GM13977 (cell line): ENCODE measurements around the gene MAP2K6.

Source experiments
- DNase-seq: peaks from one replicate; pipeline ENCODE4 v3.0.0; 2012; ENCODE audit warnings: low spot score
- CTCF ChIP-seq: IDR thresholded peaks from 2 replicates; pipeline ENCODE4 v1.5.1; 2012; ENCODE audit warnings: mild to moderate bottlenecking, control low read depth; ENCODE audit not compliant: insufficient read depth; ENCODE audit errors: extremely low read depth, missing control alignments
- in situ Hi-C: fragments of 300-500 bp; cut with MboI; formaldehyde crosslinking; loops from one replicate; pipeline ENCODE4 v1.12.0; 2022; ENCODE audit warnings: low sequenced_read_pairs, low pct_unique_long_range_greater_than_20kb, mixed read lengths, inconsistent platforms; ENCODE audit not compliant: unreplicated experiment

Gene MAP2K6

DNA sequence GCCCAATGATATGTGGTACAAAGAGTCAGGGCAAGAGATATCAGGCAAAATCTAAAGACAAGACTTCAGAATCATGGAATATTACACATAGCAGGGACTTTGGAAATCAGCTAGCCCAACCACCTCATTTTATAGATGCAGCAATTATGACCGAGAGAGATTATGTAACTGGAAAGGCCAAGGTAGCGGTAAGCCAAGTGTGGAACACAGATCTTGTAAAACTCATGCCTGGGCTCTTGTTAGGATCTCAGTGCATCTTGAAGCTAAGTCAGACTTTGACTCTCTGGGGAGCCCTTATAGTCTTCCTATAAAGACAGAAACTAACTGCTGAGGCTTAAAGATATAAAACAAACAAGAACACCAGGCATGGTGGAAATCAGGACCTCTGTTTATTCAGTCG is 18.6 kb downstream of the MAP2K6 start:
- no peak for TF ChIP-seq CTCF
- in situ Hi-C loops = no loop called here
- no peak for DNase-seq

DNA sequence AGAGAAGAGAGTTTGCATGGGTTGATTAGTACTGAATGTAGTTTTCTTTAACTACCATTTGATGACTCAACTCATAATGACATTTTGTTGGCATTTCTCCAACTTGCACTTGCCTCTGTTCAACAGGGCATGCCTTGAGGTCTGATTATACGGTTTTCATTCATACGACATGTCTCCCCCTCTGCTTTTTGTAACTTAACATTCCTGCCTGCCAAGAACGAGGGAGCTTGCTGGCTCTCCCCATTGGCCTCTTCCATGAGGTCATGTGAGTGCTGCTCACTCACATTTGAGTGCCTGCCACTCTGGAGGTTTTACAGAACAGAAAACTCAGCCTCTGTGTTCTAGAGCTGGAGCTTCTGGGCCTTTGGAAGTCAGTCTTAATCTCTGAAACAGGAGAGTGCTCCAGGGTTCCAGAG is 19.7 kb downstream of the MAP2K6 start:
- TF ChIP-seq CTCF = no peak
- no peak for DNase-seq
- in situ Hi-C loops = no loop called here

- no peak for TF ChIP-seq CTCF
- no peak for DNase-seq
- in situ Hi-C loops = no loop called here
Observed at GRCh38 chr17:69435971-69436696, 21.6 kb downstream of the MAP2K6 start.

DNA sequence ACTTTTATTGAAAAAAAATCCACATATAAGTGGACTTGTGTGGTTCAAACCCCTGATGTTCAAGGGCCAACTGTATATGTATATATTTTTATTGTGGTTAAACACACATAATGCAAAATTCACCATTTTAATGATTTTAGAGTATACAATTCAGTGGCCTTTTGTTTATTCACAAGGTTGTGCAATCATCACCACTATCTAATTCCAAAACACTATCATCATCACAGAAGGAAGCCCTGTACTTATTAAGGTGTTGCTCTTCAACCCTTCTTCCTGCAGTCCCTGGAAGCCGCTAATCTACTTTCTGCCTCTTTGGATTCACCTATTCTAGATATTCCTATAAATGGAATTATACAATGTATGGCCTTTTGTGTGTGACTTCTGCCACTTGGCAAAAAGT is 23.0 kb downstream of the MAP2K6 start:
- no peak for TF ChIP-seq CTCF
- in situ Hi-C loops = no loop called here
- DNase-seq = no peak

DNA sequence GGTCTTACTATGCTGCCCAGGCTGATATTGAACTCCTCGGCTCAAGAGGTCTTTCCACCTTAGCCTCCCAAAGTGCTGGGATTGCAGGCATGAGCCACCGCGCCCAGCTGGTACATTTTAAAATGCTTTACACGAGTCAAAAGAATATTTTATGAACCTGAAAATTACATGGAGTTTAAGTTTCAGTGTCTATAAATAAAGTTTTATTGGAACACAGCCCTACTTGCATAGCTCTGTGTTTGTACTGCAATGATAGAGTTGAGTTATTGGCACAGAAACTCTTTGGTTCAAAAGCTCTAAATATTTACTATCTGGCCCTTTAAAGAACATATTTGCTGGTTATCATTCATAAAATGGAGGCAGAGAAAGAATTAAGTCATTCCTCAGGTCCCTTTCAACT is 24.3 kb downstream of the MAP2K6 start:
- TF ChIP-seq CTCF = no peak
- in situ Hi-C loops = no loop called here
- no peak for DNase-seq

- no peak for TF ChIP-seq CTCF
Observed at GRCh38 chr17:69441179-69441578, 26.7 kb downstream of the MAP2K6 start.

More at GRCh38 chr17:69441179-69441578, 26.7 kb downstream of the MAP2K6 start:
- in situ Hi-C loops = no loop called here
- DNase-seq = no peak
